ENCODE measurements around the gene ARHGAP24. TPM values are rescaled to one million over a fixed set of nuclear protein-coding genes. Genes with fewer than 3 reads are reported as not detected.

Gene ARHGAP24
- total and polyA plus RNA-seq, 2 donors (not counting 1 experiment from before 2014, with no cell fraction given): 15.9 to 40.5 TPM

DNA sequence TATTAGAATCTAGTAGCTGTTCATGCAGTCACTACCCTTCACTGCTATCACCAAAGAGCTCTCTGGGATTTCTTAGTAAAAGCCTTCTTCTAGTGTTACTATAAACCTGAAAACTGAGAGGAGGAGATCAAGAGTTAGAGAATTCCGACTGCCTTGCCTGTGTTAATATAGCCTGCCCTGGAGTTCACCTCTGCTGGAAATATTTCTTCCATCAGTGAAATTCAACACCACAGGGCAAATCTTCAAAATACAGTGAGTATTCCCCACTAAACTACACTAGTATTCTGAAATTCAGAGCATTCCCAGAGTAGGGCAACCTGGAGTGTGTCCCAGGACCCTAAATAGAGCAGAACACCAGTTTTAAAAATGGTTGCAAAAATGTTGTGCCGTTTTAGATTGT is 301.1 kb downstream of the ARHGAP24 start:
- no peak overlapping the region for H3K9ac ChIP-seq (ENCODE audit: insufficient read depth, low read length)
- peaks cover 4% of the 10 kb centered on the region for H3K4me1 ChIP-seq (ENCODE audit: control insufficient read depth, extremely low read depth, insufficient read depth, low read length)
- H3K4me3 ChIP-seq (replicated peaks in 1 of 4; ENCODE audit: control extremely low read depth in 1 of 4, insufficient read depth in 1 of 4, low read depth in 3 of 4, low read length in 4 of 4): no peak overlapping the region
- TF ChIP-seq EZH2 (IDR thresholded peaks at IDR 0.05; ENCODE audit: low read length, missing control alignments): no peak
- TF ChIP-seq, protein P1, sequence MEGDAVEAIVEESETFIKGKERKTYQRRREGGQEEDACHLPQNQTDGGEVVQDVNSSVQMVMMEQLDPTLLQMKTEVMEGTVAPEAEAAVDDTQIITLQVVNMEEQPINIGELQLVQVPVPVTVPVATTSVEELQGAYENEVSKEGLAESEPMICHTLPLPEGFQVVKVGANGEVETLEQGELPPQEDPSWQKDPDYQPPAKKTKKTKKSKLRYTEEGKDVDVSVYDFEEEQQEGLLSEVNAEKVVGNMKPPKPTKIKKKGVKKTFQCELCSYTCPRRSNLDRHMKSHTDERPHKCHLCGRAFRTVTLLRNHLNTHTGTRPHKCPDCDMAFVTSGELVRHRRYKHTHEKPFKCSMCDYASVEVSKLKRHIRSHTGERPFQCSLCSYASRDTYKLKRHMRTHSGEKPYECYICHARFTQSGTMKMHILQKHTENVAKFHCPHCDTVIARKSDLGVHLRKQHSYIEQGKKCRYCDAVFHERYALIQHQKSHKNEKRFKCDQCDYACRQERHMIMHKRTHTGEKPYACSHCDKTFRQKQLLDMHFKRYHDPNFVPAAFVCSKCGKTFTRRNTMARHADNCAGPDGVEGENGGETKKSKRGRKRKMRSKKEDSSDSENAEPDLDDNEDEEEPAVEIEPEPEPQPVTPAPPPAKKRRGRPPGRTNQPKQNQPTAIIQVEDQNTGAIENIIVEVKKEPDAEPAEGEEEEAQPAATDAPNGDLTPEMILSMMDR (conservative IDR thresholded peaks at IDR 0.05 in 1 of 2, IDR thresholded peaks at IDR 0.05 in 1 of 2; ENCODE audit: low read depth in 1 of 2, low read length in 2 of 2): no peak
- peaks cover 9% of the 10 kb centered on the region for H3K79me2 ChIP-seq (ENCODE audit: control insufficient read depth, insufficient read depth, low read length)
- H3K4me2 ChIP-seq (ENCODE audit: extremely low read depth, insufficient read depth, low read length): no peak overlapping the region
- no peak overlapping the region for H3K27ac ChIP-seq (ENCODE audit: insufficient read depth, low read length)
- no peaks in the 10 kb centered on the region for H4K20me1 ChIP-seq (ENCODE audit: control insufficient read depth, extremely low read depth, insufficient read depth, low read length)
- no peaks in the 10 kb centered on the region for H3K36me3 ChIP-seq (ENCODE audit: control insufficient read depth, insufficient read depth, low read length)
- no peaks in the 10 kb centered on the region for H3K27me3 ChIP-seq (ENCODE audit: control insufficient read depth, insufficient read depth, low read length)
- no peak overlapping the region for H2AFZ ChIP-seq (ENCODE audit: low read length)
- peak in 1 of 2 donors; percentile 38 for DNase-seq (ENCODE audit: low read depth in 2 of 2)
- no peaks in the 10 kb centered on the region for H3K9me3 ChIP-seq (ENCODE audit: control insufficient read depth, insufficient read depth, low read depth, low read length)

DNA sequence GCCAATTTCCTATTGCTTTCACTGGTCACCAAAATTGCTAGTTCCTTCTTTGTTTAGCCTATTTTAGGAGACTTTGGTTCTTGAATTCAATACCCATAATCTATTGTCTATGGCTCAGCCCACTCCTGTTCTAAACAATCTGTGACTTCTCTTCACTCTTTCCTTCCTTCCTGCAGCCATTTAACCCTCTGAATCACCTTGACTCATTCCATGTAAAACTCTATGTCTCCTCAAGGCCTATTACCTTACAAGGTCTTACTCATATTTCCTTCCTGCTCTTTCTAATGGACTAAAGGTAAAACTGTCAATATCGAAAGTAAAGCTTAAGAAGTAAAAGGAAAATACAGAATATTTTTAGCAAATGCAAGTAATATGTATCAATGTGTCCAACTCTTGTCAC is 301.6 kb downstream of the ARHGAP24 start:
- H3K36me3 ChIP-seq (ENCODE audit: control insufficient read depth, insufficient read depth, low read length): no peaks in the 10 kb centered on the region
- TF ChIP-seq EZH2 (IDR thresholded peaks at IDR 0.05; ENCODE audit: low read length, missing control alignments): no peak
- TF ChIP-seq, protein P1 (conservative IDR thresholded peaks at IDR 0.05 in 1 of 2, IDR thresholded peaks at IDR 0.05 in 1 of 2; ENCODE audit: low read depth in 1 of 2, low read length in 2 of 2): no peak
- H2AFZ ChIP-seq (ENCODE audit: low read length): no peak overlapping the region
- no peak overlapping the region for H3K27ac ChIP-seq (ENCODE audit: insufficient read depth, low read length)
- H4K20me1 ChIP-seq (ENCODE audit: control insufficient read depth, extremely low read depth, insufficient read depth, low read length): no peaks in the 10 kb centered on the region
- no peaks in the 10 kb centered on the region for H3K27me3 ChIP-seq (ENCODE audit: control insufficient read depth, insufficient read depth, low read length)
- no peaks in the 10 kb centered on the region for H3K9me3 ChIP-seq (ENCODE audit: control insufficient read depth, insufficient read depth, low read depth, low read length)
- peaks cover 14% of the 10 kb centered on the region for H3K79me2 ChIP-seq (ENCODE audit: control insufficient read depth, insufficient read depth, low read length)
- peaks cover 4% of the 10 kb centered on the region for H3K4me1 ChIP-seq (ENCODE audit: control insufficient read depth, extremely low read depth, insufficient read depth, low read length)
- DNase-seq (ENCODE audit: low read depth in 2 of 2): peak in 1 of 2 donors; percentile 72
- H3K4me2 ChIP-seq (ENCODE audit: extremely low read depth, insufficient read depth, low read length): no peak overlapping the region
- H3K4me3 ChIP-seq (replicated peaks in 1 of 4; ENCODE audit: control extremely low read depth in 1 of 4, insufficient read depth in 1 of 4, low read depth in 3 of 4, low read length in 4 of 4): no peak overlapping the region
- no peak overlapping the region for H3K9ac ChIP-seq (ENCODE audit: insufficient read depth, low read length)

DNA sequence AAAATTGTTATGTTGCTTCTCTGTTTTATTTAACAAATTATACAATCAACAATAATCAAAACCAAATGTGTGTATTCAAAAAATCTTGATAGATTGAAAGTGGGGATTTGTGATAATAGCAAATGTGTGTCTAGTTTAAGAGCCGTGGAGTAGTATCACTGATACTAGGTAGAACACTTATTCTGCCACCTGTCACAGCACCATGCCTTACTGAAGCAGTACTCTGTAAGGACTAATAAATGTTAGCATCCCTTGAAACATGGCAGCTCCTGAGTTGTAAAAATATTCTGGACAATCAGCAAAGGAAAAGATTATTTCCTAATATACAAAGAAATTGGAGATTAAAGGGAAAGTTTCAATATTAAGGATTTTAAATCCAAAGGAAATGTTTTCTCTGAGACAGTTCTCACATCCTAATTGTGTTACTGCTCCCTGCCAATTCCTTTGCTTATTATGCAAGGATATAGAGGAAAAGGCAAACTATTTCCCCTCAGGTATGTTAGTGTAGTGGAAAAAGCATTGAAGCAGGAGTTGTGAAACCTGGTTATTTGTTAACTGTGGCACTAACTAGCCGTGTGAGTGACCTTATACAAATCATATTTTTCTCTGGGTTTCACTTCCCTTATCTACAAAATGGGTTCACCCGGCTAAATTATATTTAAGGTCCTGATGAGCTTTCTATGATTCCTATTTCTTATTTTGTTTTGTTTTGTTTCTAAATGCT is 303.1 kb downstream of the ARHGAP24 start:
- Histone ChIP-seq H4K20me1 (ENCODE audit: control insufficient read depth, extremely low read depth, insufficient read depth, low read length) (no peaks in the 10 kb centered on the region), H3K27me3 (ENCODE audit: control insufficient read depth, insufficient read depth, low read length) (no peaks in the 10 kb centered on the region), H3K36me3 (ENCODE audit: control insufficient read depth, insufficient read depth, low read length) (no peaks in the 10 kb centered on the region), H3K27ac (ENCODE audit: insufficient read depth, low read length) (peak overlapping the region; percentile 69), H3K9ac (ENCODE audit: insufficient read depth, low read length) (no peak overlapping the region), H2AFZ (ENCODE audit: low read length) (no peak overlapping the region), H3K4me1 (ENCODE audit: control insufficient read depth, extremely low read depth, insufficient read depth, low read length) (peaks cover 4% of the 10 kb centered on the region), H3K4me2 (ENCODE audit: extremely low read depth, insufficient read depth, low read length) (peak overlapping the region; percentile 46), H3K4me3 (replicated peaks in 1 of 4; ENCODE audit: control extremely low read depth in 1 of 4, insufficient read depth in 1 of 4, low read depth in 3 of 4, low read length in 4 of 4) (peak overlapping the region; percentile 59 to 88 (median 60)), H3K9me3 (ENCODE audit: control insufficient read depth, insufficient read depth, low read depth, low read length) (no peaks in the 10 kb centered on the region), H3K79me2 (ENCODE audit: control insufficient read depth, insufficient read depth, low read length) (peaks cover 21% of the 10 kb centered on the region)
- TF ChIP-seq, protein P1 (conservative IDR thresholded peaks at IDR 0.05 in 1 of 2, IDR thresholded peaks at IDR 0.05 in 1 of 2; ENCODE audit: low read depth in 1 of 2, low read length in 2 of 2): no peak
- TF ChIP-seq EZH2 (IDR thresholded peaks at IDR 0.05; ENCODE audit: low read length, missing control alignments): no peak
- DNase-seq (ENCODE audit: low read depth in 2 of 2): no peak
